Measurements from ENCODE around the gene ZEB1.
"Not testable (repeated sequence)": the region's sequence is repeated elsewhere in the genome, so short reads cannot be mapped to it uniquely, and the experiment has no call there.

The ZEB1 gene

GRCh38 chr10:31318382-31318853 lies 598 bp upstream of the ZEB1 start:
- DNase-seq, result peak in 33 of 51 donors; percentile 4 to 70 (median 37)

DNA sequence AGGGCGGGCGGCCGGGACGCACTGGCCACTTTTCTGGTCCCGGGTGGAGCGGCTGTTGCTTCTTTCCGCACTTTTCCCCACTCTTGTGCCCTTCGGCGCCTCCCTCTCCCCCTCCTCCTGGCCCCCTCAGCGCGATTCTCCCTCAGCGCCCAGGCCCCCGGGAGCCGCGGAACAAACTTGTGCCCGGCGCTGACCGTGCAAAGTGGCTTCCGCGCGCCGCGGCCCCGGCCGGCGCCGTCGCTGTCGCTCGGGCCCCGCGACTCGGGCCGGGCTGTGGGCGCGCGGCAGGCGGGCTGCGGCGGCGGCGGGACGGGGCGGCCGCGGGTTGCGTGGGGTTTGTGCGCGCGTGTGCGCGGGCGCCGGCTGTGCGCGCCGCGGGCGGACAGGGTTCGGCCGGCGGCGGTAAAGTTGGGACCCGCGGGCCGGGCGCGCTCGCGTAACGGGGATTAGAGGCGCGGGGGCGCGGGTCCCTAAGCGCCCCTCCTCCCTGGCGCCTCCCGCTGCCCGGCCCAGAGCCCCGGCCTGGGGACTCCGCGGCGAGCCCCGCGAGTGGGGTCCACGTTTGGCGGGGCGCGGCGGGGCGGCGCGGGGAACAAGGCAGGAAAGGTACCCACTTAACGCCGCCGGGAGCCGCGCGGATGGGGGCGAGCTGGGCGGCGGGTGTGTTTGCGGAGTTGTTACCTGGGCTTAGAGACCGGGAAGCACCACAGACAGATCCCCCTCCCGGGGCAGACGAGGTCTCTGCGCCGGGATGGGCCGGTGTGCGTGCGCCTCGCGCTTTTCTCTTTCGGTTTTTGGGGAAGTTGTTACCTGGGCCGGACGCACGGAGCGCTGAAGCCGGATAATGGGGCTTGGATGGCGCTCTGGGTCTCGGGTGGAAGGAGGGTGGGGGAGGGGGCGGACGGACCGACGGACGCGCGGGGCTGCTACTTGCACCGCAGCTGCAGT lies 860 bp downstream of the ZEB1 start:
- peak in 23 of 51 donors; percentile 5 to 71 (median 22) for DNase-seq

- peak in 23 of 51 donors; percentile 6 to 71 (median 30) for DNase-seq
These were observed 1.7 kb downstream of the ZEB1 start for GRCh38 chr10:31320550-31321211.

GRCh38 chr10:31321396-31321941 lies 2.5 kb downstream of the ZEB1 start:
- DNase-seq, result peak in 8 of 51 donors; percentile 1 to 59 (median 6)

DNA sequence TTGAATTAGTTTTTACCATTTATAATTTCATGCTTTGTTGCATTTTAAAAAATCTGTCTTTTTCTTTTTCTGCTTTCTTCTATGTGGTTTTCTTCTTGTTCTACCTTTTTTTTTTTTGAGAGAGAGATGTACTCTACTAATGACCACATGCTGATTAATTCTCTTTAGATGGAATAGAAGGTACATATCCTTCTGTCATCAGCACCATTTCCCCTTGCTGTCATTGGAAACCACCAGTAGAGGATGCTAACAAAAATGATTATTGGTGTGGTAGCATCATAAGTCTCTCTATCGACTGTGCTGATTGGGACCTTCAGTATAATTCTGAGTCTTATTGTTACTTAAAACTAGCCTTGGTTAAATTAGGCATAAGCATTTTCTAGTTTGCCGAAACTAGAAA lies 3.6 kb downstream of the ZEB1 start:
- peak in 1 of 51 donors; percentile 8 for DNase-seq

- no peak for DNase-seq
These were observed 21.3 kb downstream of the ZEB1 start for GRCh38 chr10:31340343-31340742.

DNA sequence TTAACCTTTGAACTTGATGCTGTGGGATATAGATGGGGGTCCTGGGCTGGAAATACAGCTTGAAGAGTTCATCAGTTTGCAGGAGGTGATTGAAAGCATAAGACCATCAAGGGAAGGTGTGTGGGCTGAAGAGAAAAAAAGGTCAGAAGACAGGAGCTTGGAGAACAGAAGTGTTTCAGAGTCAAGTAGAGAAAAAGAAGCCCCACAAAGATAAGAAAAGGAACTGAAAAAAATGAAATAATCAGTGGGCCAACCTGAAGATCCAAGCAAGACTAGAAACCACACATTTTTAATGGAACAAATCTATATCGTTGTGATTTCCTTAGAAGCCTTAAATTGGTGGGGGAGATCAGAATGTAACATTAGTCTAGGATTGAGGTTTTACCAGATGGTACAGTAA lies 22.5 kb downstream of the ZEB1 start:
- no peak for DNase-seq

- no peak for DNase-seq
These were observed 24.0 kb downstream of the ZEB1 start for GRCh38 chr10:31343009-31343408.

DNA sequence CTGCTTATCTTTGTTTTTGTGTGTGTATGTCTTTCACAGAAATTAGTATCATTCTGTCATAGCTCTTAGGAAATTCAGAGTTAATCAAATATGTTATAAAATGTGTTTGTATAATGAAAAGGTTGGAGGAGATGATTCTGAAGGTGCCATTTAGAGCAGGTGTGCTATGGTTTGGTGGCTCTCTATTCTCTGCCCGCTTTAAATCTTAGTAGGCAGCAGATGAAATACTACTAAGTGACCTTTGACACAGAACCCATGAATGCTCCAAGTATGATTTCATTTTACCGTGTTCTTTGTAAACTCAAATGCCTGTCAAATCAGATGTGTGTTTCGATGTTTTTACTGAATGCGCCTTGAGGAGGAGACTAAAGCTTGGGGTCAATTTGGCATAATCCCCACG lies 24.5 kb downstream of the ZEB1 start:
- DNase-seq, result no peak

- no peak for DNase-seq
These were observed 26.9 kb downstream of the ZEB1 start for GRCh38 chr10:31345886-31346285.

DNA sequence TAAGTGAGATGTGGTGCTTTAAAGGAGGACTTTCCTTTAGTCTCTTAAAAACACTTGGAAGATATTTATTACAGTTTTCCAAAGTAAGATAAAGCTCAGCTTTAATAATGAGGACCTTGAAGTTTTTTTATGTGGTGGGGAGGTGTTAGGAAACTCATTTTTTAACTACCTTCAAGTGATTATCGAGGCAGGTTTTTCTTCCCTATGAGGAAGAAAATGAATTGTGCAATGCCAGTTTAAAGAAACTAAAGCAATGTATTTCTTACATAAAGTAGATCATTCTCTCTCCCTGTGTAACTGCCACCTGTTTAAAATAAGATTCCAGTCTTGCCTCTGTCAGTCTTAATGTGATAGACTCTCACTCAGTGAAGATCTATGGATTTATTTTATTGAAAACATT lies 27.9 kb downstream of the ZEB1 start:
- DNase-seq, result no peak

DNA sequence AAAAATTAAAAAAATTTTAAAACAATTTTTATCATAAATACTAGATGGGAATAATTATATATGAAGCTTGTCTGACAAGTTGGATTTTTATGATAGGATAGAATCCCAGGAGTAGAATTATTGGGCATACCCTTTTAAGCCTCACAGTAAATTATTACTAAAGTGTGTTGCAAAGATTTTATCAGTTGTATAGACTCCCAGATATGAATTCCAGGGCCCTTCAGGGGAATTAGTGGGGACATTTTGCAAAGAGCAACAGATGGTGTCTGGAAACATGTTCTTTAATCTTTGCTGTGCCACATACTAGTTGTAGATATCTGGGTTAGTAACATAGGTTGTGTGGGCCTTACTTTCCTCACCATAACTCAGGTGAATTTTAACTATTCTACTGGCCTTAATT lies 28.7 kb downstream of the ZEB1 start:
- no peak for DNase-seq

DNA sequence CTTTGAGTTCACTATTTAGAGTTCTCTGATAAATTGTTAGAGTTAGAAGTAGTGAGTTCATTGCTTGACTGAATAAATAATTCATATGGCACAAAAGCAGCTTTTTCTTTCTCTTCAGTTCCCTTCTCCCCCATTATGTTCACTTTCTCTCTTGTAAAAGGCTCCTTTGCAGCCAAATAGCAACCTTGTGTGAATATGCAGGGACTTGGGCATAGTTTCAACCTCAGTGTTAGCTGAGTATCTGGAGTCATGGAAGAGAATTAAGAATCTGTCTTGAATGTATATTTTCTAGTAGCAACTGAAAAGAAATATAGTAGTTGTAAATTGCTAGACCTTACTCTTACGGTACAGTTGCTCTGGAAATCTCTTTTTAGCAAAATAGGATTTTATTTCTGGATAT lies 31.9 kb downstream of the ZEB1 start:
- DNase-seq, result peak in 1 of 51 donors; percentile 21

DNA sequence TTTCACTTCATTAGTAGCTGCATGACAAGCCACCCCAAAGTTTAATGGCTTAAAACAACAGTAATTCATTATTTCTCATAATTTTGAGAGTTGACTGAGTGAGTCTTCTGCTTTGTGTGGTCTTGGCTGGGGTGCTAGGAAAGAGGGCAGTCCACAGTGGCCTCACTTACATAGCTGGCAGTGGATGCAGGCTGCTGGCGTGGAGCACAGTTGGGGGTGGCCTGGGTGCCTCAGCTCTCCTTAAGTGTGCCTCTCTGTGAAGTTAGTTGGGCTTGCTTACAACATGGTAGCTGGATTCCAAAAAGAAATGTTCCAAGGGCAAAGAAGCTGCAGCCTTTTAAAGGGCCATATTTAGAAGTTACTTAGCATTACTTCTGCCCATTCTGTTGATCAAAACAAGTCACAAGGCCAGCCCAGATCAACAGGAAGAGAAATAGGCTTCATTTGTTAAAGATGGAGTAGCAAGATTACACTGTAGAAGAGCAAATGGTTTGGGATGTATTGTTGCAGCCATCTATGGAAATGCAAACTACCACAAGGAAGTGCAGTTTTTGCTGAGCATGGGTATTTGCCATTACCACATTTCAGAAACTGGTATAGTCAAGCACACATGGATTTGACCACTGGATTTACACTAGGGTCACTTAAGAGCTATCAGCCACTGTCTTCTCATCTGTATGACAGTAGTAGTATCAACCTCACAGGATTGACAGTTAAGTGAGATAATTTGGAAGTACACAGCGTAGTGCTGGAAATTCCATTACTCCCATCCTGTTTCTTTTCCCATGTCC lies 33.6 kb downstream of the ZEB1 start:
- peak in 3 of 51 donors; percentile 4 to 15 (median 11) for DNase-seq

- DNase-seq, result no peak
These were observed 34.6 kb downstream of the ZEB1 start for GRCh38 chr10:31353574-31353973.

DNA sequence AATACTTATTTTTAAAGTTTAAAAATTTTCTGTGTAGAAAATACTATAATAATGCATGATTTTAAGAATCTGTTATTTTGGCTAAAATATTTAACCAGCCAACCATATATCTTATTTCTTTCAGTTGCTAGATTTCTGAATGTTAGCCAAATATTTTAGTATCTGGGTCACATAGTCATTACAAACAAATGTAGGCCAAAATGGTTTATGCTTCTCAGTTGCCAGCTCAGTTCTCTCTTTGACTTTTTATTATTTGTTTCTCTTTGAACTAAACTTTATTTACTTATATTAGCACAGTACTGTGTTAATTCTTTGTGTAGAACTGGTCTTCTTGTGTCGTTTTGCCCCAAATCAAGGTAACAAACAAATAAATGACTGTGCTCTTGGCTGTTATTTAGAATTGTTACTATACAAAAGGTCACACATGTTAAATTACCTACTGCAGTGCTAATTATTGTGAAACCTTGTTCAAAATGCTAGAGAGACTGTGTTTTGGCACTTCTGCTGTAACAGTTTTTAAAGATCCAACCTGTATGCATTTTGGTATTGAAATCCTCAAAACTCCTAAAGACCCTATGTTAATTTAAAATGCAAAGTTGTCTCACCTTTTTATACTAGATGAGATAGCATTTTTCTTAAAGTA lies 39.8 kb downstream of the ZEB1 start:
- DNase-seq, result no peak

DNA sequence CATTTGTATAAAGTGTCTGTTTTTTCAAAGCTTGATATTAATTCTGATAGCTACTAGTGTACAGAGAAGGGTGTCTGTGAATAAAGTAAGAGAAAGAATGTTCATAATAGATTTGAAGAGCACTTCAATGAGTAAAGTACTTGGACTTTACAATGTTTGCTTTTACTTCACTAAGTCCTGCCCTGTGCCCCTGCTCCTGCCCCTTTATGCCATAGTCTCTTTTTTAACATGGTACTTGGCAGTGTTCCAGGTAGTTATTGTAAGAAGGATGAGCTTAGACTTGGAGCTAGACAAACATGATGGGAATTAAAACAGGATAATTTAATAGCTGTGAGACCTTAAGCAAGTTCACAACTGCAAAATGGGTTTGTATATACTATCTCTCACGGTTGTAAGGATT lies 41.0 kb downstream of the ZEB1 start:
- no peak for DNase-seq

- not testable (repeated sequence) for DNase-seq
These were observed 42.5 kb downstream of the ZEB1 start for GRCh38 chr10:31361475-31361874.

DNA sequence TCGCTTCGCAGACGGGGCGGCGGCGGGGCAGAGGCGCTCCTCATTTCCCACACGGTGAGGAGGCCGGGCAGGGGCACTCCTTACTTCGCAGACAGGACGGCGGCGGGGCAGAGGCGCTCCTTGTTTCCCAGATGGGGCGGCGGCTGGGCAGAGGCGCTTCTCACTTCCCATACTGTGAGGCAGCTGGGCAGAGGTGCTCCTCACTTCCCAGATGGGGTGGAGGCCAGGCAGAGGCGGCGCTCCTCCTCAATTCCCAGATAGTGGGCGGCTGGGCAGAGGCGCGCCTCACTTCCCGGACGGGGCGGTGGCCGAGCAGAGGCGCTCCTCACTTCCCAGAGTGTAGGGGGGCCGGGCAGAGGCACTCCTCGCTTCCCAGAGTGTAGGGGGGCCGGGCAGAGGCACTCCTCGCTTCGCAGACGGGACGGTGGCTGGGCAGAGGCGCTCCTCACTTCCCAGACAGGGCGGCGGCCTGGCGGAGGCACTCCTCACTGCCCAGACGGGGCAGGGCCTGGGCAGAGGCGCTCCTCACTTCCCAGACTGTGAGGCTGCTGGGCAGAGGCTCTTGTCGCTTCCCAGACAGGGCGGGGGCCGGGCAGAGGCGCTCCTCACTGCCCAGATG lies 43.1 kb downstream of the ZEB1 start:
- no peak for DNase-seq

DNA sequence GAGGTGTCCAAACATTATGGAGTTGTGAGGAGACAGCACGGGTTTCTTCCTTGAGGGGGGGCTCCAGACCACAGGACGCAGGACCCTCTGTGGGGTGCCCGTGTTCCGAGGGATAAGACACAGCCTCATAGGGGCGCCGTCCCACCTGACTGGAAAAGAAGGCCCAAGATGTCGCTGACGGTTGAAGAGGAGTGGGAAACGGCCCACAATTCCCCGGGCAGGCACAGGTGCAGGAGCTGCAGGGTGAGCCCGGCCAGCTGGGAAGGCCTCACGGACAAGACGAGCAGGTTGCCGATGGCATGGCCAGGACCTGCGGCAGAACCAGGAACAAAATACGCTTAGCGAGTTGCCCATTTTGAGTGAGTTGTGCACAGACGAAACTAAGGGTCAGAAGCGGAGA lies 44.7 kb downstream of the ZEB1 start:
- not testable (repeated sequence) for DNase-seq

Data from hypothalamus (tissue), 51 donors.